ENCODE data around the gene DSN1.

GRCh38 chr20:36784900-36785299, 11.3 kb upstream of the DSN1 start:
- TF ChIP-seq EZH2 (IDR thresholded peaks at IDR 0.05; ENCODE audit: low read length) (no peak), CTCF (optimal IDR thresholded peaks at IDR 0.05 in 1 of 3, IDR thresholded peaks at IDR 0.05 in 1 of 3, conservative IDR thresholded peaks at IDR 0.05 in 1 of 3; ENCODE audit: extremely low read depth in 1 of 3, insufficient read depth in 2 of 3, low read length in 3 of 3) (no peak)
